Activated naive CD8-positive, alpha-beta T cell treated with anti-CD3 and anti-CD28 coated beads for 36 hours (primary cell): ENCODE results near the gene SLC12A3. TPM values are rescaled to one million over a fixed set of nuclear protein-coding genes. Genes with fewer than 3 reads are reported as not detected.

Source experiments
- DNase-seq: peaks from one replicate; pipeline ENCODE4 v3.0.0; 2021
- H3K27ac Mint-ChIP-seq: one replicate; pipeline ENCODE4 v1.8.0; 2022; ENCODE audit warnings: mild to moderate bottlenecking, moderate library complexity, mixed read lengths
- H3K27me3 Mint-ChIP-seq: one replicate; pipeline ENCODE4 v1.8.0; 2022; ENCODE audit warnings: mild to moderate bottlenecking, mixed read lengths
- H3K36me3 Mint-ChIP-seq: one replicate; pipeline ENCODE4 v1.8.0; 2021; ENCODE audit warnings: mild to moderate bottlenecking, mixed read lengths
- H3K4me1 Mint-ChIP-seq: one replicate; pipeline ENCODE4 v1.8.0; 2021; ENCODE audit warnings: mixed read lengths
- H3K4me3 Mint-ChIP-seq: one replicate; pipeline ENCODE4 v1.8.0; 2022; ENCODE audit warnings: mild to moderate bottlenecking, moderate library complexity, mixed read lengths
- H3K9me3 Mint-ChIP-seq: one replicate; pipeline ENCODE4 v1.8.0; 2022; ENCODE audit warnings: mixed read lengths
- total RNA-seq, 2 experiments: library from RNA; stranded (reverse); gene quantifications; one replicate each; pipeline ENCODE4 v1.2.3, GENCODE V29; 2021

The SLC12A3 gene, protein sequence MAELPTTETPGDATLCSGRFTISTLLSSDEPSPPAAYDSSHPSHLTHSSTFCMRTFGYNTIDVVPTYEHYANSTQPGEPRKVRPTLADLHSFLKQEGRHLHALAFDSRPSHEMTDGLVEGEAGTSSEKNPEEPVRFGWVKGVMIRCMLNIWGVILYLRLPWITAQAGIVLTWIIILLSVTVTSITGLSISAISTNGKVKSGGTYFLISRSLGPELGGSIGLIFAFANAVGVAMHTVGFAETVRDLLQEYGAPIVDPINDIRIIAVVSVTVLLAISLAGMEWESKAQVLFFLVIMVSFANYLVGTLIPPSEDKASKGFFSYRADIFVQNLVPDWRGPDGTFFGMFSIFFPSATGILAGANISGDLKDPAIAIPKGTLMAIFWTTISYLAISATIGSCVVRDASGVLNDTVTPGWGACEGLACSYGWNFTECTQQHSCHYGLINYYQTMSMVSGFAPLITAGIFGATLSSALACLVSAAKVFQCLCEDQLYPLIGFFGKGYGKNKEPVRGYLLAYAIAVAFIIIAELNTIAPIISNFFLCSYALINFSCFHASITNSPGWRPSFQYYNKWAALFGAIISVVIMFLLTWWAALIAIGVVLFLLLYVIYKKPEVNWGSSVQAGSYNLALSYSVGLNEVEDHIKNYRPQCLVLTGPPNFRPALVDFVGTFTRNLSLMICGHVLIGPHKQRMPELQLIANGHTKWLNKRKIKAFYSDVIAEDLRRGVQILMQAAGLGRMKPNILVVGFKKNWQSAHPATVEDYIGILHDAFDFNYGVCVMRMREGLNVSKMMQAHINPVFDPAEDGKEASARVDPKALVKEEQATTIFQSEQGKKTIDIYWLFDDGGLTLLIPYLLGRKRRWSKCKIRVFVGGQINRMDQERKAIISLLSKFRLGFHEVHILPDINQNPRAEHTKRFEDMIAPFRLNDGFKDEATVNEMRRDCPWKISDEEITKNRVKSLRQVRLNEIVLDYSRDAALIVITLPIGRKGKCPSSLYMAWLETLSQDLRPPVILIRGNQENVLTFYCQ
- under 1 TPM in 1 of 2 experiments, not detected in 1; 0.04 TPM for total RNA-seq

DNA sequence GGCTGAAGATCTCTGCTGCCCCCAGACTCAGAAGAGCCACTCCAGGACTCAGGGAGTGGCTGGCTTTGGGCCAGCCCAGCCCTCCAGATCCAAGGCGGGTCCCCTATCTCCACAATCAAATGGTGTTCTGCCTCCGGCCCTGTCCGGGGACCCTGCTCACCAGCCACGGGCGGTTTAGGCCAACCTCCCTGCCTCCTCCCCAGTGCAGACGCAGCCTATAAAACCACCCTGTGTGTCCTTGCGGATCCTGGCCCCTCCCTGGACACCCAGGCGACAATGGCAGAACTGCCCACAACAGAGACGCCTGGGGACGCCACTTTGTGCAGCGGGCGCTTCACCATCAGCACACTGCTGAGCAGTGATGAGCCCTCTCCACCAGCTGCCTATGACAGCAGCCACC lies at the start of gene SLC12A3:
Gene SLC12A3, plus strand, starts transcription at position 248 of the 400 bp plus-strand sequence. Its CDS starts 29 bp downstream, at position 277.
- Mint-ChIP-seq H3K4me1 (peaks cover 41% of the 10 kb centered on the region), H3K27ac (no peak within 1 kb of the TSS), H3K36me3 (no peaks in the 10 kb centered on the region), H3K9me3 (no peaks in the 10 kb centered on the region), H3K4me3 (no peak within 1 kb of the TSS), H3K27me3 (no peaks in the 10 kb centered on the region)
- DNase-seq, result no peak

DNA sequence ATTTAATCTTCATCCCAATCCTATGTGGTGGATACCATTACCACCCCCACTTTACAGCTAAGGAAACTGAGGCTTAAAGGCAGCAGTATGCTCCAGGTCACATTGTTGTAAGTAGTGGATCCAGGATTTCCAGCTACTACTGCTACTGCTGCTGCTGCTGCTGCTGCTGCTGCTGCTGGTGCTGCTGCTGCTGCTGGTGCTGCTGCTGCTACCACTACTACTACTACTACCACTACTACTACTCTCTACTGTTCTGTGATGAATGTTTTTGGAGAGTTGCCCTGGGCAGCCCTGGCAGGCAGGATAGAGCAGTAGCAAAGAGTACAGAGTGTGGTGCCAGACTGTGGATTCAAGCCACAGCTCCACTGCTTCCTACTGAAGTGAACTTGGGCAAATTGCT lies 49.3 kb upstream of the SLC12A3 start:
- Mint-ChIP-seq H3K4me1 (no peaks in the 10 kb centered on the region), H3K36me3 (peaks cover 7% of the 10 kb centered on the region), H3K4me3 (no peak overlapping the region), H3K27me3 (no peaks in the 10 kb centered on the region), H3K9me3 (no peaks in the 10 kb centered on the region), H3K27ac (no peak overlapping the region)
- no peak for DNase-seq

DNA sequence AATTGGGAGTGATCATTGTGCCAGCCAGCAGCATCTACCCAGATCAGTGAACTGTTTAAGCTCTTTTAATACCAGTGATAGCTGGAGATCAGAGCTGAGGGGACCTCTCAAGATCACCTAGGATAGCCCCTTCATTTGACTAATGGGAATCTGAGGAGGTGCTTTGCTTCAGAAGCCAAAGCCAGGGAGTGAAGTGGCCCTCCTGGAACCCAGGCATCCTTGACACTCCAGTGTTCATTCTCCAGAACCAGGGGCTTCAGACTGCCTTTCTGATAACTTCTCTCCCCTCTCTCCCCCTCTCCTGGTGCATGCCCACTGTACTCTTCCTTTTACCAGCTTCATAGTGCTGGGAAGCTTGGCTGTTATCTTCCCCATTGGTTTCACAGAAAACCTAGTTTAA lies 48.0 kb upstream of the SLC12A3 start:
- no peak for DNase-seq
- Mint-ChIP-seq H3K27ac (no peak overlapping the region), H3K27me3 (no peaks in the 10 kb centered on the region), H3K4me3 (no peak overlapping the region), H3K36me3 (peaks cover 16% of the 10 kb centered on the region), H3K4me1 (no peaks in the 10 kb centered on the region), H3K9me3 (no peaks in the 10 kb centered on the region)

DNA sequence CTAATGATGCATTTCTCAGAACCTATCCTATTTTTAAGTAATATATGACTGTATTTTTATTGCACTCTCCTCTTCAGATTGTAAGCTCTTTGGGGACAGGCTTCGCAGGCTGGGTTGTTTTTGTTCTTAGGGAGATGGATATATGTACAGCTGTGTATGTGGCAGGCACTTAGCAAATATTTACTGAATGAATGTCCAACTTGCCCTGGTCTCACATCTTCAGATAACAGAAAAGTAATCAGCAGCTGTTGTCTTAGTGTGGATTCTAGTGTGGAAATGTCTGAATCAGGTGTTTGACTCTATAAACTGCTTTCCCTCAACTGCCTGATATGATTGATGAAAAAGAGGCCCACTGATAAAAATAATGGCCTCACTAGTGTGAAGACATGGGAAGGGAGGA lies 47.1 kb upstream of the SLC12A3 start:
- Mint-ChIP-seq H3K4me1 (no peaks in the 10 kb centered on the region), H3K9me3 (no peaks in the 10 kb centered on the region), H3K27me3 (no peaks in the 10 kb centered on the region), H3K4me3 (no peak overlapping the region), H3K36me3 (peaks cover 18% of the 10 kb centered on the region), H3K27ac (no peak overlapping the region)
- no peak for DNase-seq

DNA sequence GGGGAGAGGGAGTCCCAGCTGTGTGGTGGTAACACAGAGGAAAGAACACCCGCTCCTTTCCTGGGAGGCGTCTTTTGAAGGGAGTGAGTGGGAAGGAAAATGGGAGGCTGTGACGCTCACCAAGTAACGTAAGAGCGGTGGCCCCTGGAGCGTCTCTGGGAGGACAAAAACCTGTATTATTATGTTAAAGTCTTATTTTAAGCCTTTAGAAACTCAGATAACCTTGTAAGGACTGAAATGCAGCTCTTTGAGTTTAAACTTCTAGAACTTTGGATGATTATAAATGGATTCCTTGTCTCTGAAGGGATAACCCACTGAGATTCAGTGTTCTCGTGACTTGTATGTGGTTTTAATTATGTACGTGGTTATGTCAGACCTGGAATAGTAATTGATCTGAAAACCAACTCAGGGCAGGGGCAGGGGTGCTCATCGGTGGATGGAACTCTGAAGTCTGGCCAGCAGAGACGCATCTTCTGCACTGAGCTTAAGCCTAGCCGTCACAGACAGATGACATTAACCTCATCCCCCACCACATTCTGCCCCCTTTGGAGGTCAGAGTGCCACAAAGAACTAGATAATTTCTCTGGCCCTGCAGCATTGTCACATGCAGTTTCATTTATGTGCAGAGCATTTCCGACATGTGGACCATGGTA lies 41.8 kb upstream of the SLC12A3 start:
- no peak for DNase-seq
- H3K27ac Mint-ChIP-seq, result no peak overlapping the region
- H3K36me3 Mint-ChIP-seq, result peaks cover 32% of the 10 kb centered on the region
- H3K9me3 Mint-ChIP-seq, result no peaks in the 10 kb centered on the region
- H3K27me3 Mint-ChIP-seq, result no peaks in the 10 kb centered on the region
- H3K4me1 Mint-ChIP-seq, result peaks cover 4% of the 10 kb centered on the region
- no peak overlapping the region for H3K4me3 Mint-ChIP-seq

DNA sequence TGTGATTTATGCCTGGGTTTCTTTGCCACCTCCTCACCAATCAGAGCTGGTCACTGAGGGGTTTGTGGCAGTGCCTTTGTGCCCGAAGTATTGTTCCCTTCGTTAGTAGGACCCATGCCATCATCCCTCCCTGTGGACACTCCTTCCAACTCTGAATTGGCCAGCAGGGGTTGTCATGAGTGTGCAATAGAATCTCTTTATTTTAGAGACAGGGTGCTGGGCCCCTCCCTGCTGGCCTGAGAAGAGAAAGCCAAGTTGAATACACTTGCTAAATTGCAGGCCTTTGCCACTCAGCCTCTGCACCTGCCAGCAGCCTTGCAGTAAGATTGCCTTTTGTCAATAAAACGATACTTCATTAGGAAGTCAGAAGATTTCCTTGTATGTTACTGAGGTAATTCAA lies 40.7 kb upstream of the SLC12A3 start:
- H3K4me3 Mint-ChIP-seq, result no peak overlapping the region
- H3K27ac Mint-ChIP-seq, result no peak overlapping the region
- DNase-seq, result no peak
- peaks cover 4% of the 10 kb centered on the region for H3K4me1 Mint-ChIP-seq
- H3K9me3 Mint-ChIP-seq, result no peaks in the 10 kb centered on the region
- peaks cover 36% of the 10 kb centered on the region for H3K36me3 Mint-ChIP-seq
- no peaks in the 10 kb centered on the region for H3K27me3 Mint-ChIP-seq

DNA sequence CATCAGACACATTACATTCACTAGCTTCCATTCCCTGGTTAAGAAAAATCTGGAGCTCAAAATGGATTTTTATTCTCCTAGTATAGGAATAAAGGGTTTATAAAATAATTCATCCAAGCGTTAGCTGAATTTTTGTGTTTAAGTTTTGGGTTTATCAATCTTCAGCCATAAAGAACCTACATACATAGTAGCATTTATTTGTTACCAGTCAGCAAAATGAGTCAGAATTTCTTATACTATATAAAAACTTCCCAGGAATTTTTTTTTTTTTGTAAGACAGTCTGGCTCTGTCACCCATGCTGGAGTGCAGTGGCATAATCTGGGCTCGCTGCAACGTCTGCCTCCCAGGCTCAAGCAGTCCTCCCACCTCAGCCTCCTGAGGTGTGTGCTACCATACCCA lies 40.2 kb upstream of the SLC12A3 start:
- Mint-ChIP-seq H3K27me3 (no peaks in the 10 kb centered on the region), H3K4me1 (peaks cover 4% of the 10 kb centered on the region), H3K36me3 (peaks cover 36% of the 10 kb centered on the region), H3K9me3 (no peaks in the 10 kb centered on the region), H3K27ac (no peak overlapping the region), H3K4me3 (no peak overlapping the region)
- no peak for DNase-seq

DNA sequence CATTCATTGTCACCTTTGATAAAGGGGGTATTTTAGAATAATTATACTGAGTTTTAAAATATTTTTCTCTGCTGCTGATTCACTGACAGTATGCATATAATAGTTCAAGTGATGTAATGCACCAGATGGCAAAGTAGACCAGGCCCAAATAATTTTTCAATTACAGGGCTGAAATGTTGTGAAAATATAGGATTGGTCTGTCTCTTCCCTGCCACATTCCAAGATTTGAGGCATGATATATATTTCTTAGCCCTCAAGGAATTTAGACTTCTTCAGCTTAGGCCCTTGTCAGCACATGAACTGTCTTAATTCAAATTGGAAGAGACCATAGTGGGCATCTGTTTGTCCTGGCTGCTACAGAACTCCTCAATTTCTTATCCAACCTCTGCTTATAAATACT lies 39.2 kb upstream of the SLC12A3 start:
- Mint-ChIP-seq H3K27ac (no peak overlapping the region), H3K9me3 (no peaks in the 10 kb centered on the region), H3K4me1 (peaks cover 4% of the 10 kb centered on the region), H3K27me3 (no peaks in the 10 kb centered on the region), H3K4me3 (no peak overlapping the region), H3K36me3 (peaks cover 35% of the 10 kb centered on the region)
- no peak for DNase-seq

DNA sequence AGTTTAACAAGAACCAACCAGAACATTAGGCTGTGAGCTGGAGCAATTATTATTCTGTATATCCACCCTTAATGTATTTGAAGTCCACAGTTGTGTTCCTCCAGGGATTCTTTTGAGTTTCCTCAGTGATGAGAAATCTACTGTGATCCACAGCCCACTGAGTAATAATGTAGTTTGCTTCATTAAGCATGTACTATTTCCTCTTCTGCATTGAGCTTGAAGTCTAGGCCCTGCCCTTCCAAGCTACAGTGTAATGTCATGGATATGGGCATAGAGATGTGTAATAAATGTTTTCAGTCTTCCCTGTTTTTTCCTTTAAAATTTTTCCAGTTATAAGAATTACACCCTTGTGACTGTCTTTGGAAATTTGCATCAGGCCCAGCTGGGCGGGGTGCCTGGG lies 36.4 kb upstream of the SLC12A3 start:
- DNase-seq, result no peak
- Mint-ChIP-seq H3K4me1 (peaks cover 8% of the 10 kb centered on the region), H3K27me3 (no peaks in the 10 kb centered on the region), H3K4me3 (no peak overlapping the region), H3K27ac (no peak overlapping the region), H3K36me3 (peaks cover 37% of the 10 kb centered on the region), H3K9me3 (no peaks in the 10 kb centered on the region)

DNA sequence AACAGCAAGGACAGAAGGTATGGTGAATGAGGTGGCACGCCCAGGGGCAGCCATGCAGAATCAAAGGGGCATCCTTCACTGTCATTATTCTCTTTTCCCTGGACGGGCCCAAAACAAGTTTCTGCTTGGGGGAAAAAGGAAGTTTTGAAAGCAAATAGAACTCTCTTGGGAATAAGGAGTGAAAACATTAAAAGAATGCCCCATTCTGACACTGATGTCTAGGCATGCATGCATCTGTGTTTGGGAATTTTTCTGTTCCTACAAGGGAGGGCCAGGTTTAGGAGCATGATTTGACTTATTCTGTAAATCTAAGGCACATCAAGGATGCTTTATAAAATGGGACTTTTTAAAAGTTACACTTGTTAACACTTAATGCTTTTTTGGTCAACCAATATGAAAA lies 34.3 kb upstream of the SLC12A3 start:
- H3K36me3 Mint-ChIP-seq, result peaks cover 39% of the 10 kb centered on the region
- H3K27me3 Mint-ChIP-seq, result no peaks in the 10 kb centered on the region
- peak overlapping the region; percentile 3 for H3K27ac Mint-ChIP-seq
- H3K4me3 Mint-ChIP-seq, result no peak overlapping the region
- H3K9me3 Mint-ChIP-seq, result no peaks in the 10 kb centered on the region
- H3K4me1 Mint-ChIP-seq, result peaks cover 8% of the 10 kb centered on the region
- no peak for DNase-seq

DNA sequence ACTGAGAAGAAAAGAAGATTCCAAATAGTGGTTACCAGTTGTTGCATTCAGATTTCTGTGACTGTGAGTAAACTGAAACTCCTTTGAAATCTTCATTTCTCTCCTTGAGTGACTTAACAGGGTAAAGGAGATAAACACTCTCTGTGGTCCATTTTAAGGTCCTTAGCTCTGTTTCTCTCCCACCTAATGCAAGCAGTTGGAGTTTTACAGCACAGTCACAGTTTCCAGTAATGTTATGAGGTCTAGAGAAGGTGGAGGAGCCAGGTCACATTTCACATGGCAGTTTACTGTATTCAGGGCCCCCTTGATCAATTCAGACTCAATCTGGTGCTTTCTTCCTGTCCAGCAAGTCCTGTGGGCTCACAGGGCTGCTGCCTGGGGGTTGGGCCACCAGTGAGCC lies 32.2 kb upstream of the SLC12A3 start:
- no peak for DNase-seq
- H3K4me3 Mint-ChIP-seq, result no peak overlapping the region
- peaks cover 4% of the 10 kb centered on the region for H3K4me1 Mint-ChIP-seq
- H3K27ac Mint-ChIP-seq, result peak overlapping the region; percentile 75
- H3K36me3 Mint-ChIP-seq, result peaks cover 32% of the 10 kb centered on the region
- no peaks in the 10 kb centered on the region for H3K27me3 Mint-ChIP-seq
- H3K9me3 Mint-ChIP-seq, result no peaks in the 10 kb centered on the region

DNA sequence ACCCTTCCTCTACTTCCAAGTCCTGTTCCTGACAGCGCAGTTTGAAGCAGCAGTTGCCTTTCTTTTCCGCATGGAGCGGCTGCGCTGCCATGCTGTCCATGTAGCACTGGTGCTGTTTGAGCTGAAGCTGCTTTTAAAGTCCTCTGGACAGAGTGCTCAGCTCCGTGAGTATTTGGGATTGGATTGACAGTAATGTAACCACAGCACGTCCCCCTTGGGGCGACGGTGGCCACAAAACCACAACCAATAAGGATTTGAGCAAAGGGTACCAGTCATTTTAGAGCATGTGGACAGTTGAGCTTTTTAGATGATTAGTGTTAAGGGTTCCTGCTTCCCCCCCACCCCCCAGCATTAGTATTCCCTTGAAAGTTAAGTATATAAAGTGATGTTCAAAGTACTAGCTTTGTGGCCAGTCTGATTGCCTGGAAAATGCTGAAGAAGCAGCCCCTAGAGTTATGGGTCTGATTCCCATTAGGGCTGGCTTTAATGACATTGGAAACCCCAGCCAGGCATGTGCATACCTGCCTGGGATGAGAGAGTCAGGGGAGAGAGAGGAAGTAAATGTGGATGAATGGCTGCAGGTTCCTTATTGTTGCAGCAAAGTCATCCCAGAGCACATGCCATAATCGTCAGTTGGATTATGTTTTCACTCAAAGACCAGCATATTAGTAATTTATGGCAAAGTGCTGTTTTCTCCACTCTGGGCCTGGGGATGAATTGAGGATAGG lies 31.6 kb upstream of the SLC12A3 start:
- no peak for DNase-seq
- Mint-ChIP-seq H3K4me3 (no peak overlapping the region), H3K4me1 (peaks cover 9% of the 10 kb centered on the region), H3K27ac (peak overlapping the region; percentile 75), H3K36me3 (peaks cover 33% of the 10 kb centered on the region), H3K27me3 (no peaks in the 10 kb centered on the region), H3K9me3 (no peaks in the 10 kb centered on the region)

DNA sequence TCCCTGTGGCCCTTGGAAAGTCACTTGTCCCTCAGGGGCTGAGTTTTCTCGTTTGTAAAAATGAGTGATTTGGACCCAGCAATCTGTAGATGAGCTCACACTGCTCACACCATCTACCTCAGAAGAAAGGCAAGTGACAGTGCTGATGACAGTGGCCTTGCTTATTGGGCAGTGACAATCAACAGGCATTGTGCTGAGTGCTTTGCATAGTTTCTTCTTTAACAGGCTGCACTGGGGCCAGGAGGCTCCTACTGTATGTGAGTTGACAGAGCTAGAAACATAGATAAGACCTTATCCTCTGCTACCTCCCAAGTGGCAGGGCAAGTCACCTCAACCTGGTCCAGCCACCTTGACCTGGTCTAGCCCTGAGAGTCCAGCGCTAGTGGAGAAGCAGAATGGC lies 29.7 kb upstream of the SLC12A3 start:
- no peaks in the 10 kb centered on the region for H3K9me3 Mint-ChIP-seq
- H3K36me3 Mint-ChIP-seq, result peaks cover 32% of the 10 kb centered on the region
- H3K4me3 Mint-ChIP-seq, result no peak overlapping the region
- DNase-seq, result no peak
- H3K4me1 Mint-ChIP-seq, result peaks cover 14% of the 10 kb centered on the region
- no peak overlapping the region for H3K27ac Mint-ChIP-seq
- H3K27me3 Mint-ChIP-seq, result no peaks in the 10 kb centered on the region

DNA sequence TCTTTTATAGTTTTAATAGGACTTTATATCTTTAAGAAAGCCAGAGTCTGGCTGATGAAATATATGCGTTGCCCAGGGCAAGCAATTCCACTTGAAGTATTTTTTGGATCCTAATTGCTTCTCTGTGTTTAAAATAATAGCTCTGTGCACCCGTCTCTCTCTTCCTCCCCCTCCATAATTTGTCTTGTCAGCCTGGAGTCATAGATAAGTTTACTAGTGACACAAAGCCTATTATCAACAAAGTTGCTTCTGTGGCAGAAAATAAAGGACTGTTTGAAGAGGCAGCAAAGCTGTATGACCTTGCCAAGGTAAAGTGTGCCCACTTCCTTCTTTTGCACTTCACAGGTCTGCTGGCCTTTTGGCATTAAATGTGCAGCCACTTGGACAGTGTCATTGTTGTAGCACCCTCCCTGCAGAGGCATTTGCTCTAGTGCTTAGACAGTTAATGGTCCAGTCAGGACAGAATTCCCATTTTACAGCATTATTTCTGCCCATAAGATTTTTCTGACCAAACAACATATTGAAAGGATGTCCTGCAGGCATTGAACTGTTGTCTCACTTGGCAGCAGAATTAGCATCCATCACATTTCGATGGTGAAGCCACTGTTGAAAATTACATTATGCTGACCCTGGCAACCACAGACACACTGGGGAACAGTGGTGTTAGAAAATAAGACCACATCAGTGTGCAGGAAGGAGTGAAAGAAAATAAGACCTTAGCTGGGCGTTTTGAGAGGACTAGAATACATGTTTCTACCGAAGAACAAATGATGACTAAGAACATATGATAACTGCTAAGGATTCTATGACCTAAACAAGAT lies 28.4 kb upstream of the SLC12A3 start:
- no peaks in the 10 kb centered on the region for H3K9me3 Mint-ChIP-seq
- peaks cover 14% of the 10 kb centered on the region for H3K4me1 Mint-ChIP-seq
- no peak for DNase-seq
- H3K27ac Mint-ChIP-seq, result peak overlapping the region; percentile 11
- no peak overlapping the region for H3K4me3 Mint-ChIP-seq
- H3K36me3 Mint-ChIP-seq, result peaks cover 35% of the 10 kb centered on the region
- no peaks in the 10 kb centered on the region for H3K27me3 Mint-ChIP-seq
